Panc1 (cell line): ENCODE results near the gene ARTN. TPM values are rescaled to one million over a fixed set of nuclear protein-coding genes. Genes with fewer than 3 reads are reported as not detected.

Experiments used
- ATAC-seq: fragments of 200-7000 bp; cut with Tn5 transposase; 2 replicates; pipeline ENCODE4 v1.9.1; 2020; ENCODE audit warnings: mild to moderate bottlenecking, moderate library complexity
- BruUV-seq: library from RNA; stranded (reverse); fragments of 400-500 nt; replicated peaks from 2 replicates; lab custom pipeline; 2021; lab: Mats Ljungman, UMichigan
- CTCF ChIA-PET: fragments of 300-600 bp; sonication (Branson Sonifier 250); formaldehyde crosslinking; loops from one replicate; lab custom pipeline; 2022; ENCODE audit warnings: antibody characterized with exemption; lab: Charles Lee
- POLR2A ChIA-PET: fragments of 300-600 bp; sonication (Branson Sonifier 250); formaldehyde crosslinking; loops from one replicate; lab custom pipeline; 2022; ENCODE audit warnings: antibody characterized with exemption; lab: Charles Lee
- DNase-seq: peaks from one replicate; pipeline ENCODE4 v3.0.0-alpha.2; 2010; ENCODE audit warnings: low read depth, low spot score
- H3K27ac ChIP-seq: 2 replicates; pipeline ENCODE4 v1.5.1; 2011; ENCODE audit warnings: mild to moderate bottlenecking, low read length, inconsistent platforms
- H3K27me3 ChIP-seq: fragments of 200-500 bp; sonication (Bioruptor generic); 2 replicates; pipeline ENCODE4 v1.6.0; 2014; ENCODE audit warnings: low read length, inconsistent platforms; ENCODE audit not compliant: control insufficient read depth, insufficient read depth
- H3K36me3 ChIP-seq: fragments of 200-500 bp; sonication (Bioruptor generic); 2 replicates; pipeline ENCODE4 v1.5.1; 2014; ENCODE audit warnings: inconsistent platforms, mild to moderate bottlenecking, low read length, moderate library complexity; ENCODE audit not compliant: control insufficient read depth, insufficient read depth
- H3K4me1 ChIP-seq: 2 replicates; pipeline ENCODE4 v1.5.1; 2011; ENCODE audit warnings: inconsistent platforms, mild to moderate bottlenecking, low read length, moderate library complexity; ENCODE audit not compliant: control insufficient read depth, insufficient read depth
- H3K4me3 ChIP-seq, 2 experiments: 2 replicates each; pipeline ENCODE4 v1.5.1; 2011 to 2012; ENCODE audit warnings: low read depth in 2 of 2, low read length in 2 of 2, mild to moderate bottlenecking in 2 of 2, inconsistent platforms in 1 of 2, moderate library complexity in 1 of 2
- H3K9me3 ChIP-seq: fragments of 200-500 bp; sonication (Bioruptor generic); 2 replicates; pipeline ENCODE4 v1.5.1; 2014; ENCODE audit warnings: low read depth, mild to moderate bottlenecking, inconsistent platforms, low read length, moderate library complexity; ENCODE audit not compliant: control insufficient read depth, insufficient read depth
- POLR2AphosphoS5 ChIP-seq: IDR thresholded peaks from 2 replicates; pipeline ENCODE4 v1.6.1; 2012; ENCODE audit warnings: mild to moderate bottlenecking, low read depth, low read length, moderate library complexity
- REST ChIP-seq, 2 experiments: IDR thresholded peaks; 2 replicates each; pipeline ENCODE4 v1.6.1; 2011 to 2012; ENCODE audit warnings: low read depth in 2 of 2, control low read depth in 1 of 2, low read length in 1 of 2, mild to moderate bottlenecking in 1 of 2, moderate library complexity in 1 of 2; ENCODE audit not compliant: insufficient read depth in 1 of 2
- SIN3A ChIP-seq: IDR thresholded peaks from 2 replicates; pipeline ENCODE4 v1.6.1; 2012; ENCODE audit warnings: low read depth, mild to moderate bottlenecking, low read length, moderate library complexity, borderline replicate concordance; ENCODE audit not compliant: insufficient read depth
- TCF7L2 ChIP-seq: IDR thresholded peaks from 2 replicates; pipeline ENCODE4 v1.6.1; 2011; ENCODE audit warnings: mild to moderate bottlenecking, low read depth, low read length, inconsistent platforms
- in situ Hi-C: cut with HindIII; loops from 2 replicates; pipeline ENCODE4 v1.10.0; 2016; ENCODE audit warnings: low sequenced_read_pairs, low pct_unique_long_range_greater_than_20kb
- intact Hi-C: fragments of 100-400 bp; cut with micrococcal nuclease; formaldehyde crosslinking; loops from one replicate; pipeline ENCODE4 v1.10.0; 2022; ENCODE audit not compliant: unreplicated experiment
- total RNA-seq: library from RNA; stranded (reverse); gene quantifications from one replicate; pipeline ENCODE4 v1.2.1, GENCODE V29; 2021; ENCODE audit not compliant: unreplicated experiment
- TF ChIP-seq, protein P1 (sequence below): fragments of 450-650 bp; IDR thresholded peaks from 2 replicates; pipeline ENCODE4 v1.5.1; 2017; ENCODE audit warnings: mild to moderate bottlenecking

Gene ARTN
- total RNA-seq, 1 experiment from 2014 or later: 0.49 TPM

DNA sequence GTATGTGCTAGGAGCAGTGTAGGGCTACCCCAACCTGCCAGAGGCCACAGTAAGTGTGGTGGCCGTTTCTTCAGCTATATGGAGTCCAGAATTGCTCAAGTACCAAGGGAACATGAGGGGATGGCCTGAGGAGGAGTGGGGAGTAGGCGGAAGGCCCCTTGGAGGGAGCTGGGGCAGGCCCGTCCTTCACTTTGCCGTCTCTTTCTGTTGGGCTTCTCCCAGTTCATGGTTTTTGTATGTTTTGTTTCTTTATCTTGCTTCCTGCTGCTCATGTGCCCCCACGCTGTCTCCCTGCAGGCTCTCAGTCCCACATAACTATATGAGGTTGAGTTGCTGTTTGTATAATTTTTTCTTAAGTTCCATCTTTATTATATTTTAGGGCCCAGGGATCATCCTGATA, 30.3 kb downstream of the ARTN start:
- Histone ChIP-seq H3K4me3 (no peak overlapping the region), H3K9me3 (no peaks in the 10 kb centered on the region), H3K27ac (no peak overlapping the region), H3K36me3 (peaks cover 3% of the 10 kb centered on the region), H3K27me3 (no peaks in the 10 kb centered on the region), H3K4me1 (no peaks in the 10 kb centered on the region)
- POLR2A ChIA-PET: no interaction called here
- intact Hi-C loops: no loop called here
- in situ Hi-C loops: no loop called here
- BruUV-seq: no TSS peak
- no peak for ATAC-seq
- TF ChIP-seq POLR2AphosphoS5 (no peak), SIN3A (no peak), REST (IDR thresholded peaks at IDR 0.05; ENCODE audit: insufficient read depth in 1 of 2, low read depth in 2 of 2, low read length in 1 of 2) (no peak), TCF7L2 (no peak)
- TF ChIP-seq, protein P1, sequence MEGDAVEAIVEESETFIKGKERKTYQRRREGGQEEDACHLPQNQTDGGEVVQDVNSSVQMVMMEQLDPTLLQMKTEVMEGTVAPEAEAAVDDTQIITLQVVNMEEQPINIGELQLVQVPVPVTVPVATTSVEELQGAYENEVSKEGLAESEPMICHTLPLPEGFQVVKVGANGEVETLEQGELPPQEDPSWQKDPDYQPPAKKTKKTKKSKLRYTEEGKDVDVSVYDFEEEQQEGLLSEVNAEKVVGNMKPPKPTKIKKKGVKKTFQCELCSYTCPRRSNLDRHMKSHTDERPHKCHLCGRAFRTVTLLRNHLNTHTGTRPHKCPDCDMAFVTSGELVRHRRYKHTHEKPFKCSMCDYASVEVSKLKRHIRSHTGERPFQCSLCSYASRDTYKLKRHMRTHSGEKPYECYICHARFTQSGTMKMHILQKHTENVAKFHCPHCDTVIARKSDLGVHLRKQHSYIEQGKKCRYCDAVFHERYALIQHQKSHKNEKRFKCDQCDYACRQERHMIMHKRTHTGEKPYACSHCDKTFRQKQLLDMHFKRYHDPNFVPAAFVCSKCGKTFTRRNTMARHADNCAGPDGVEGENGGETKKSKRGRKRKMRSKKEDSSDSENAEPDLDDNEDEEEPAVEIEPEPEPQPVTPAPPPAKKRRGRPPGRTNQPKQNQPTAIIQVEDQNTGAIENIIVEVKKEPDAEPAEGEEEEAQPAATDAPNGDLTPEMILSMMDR: no peak
- CTCF ChIA-PET: no interaction called here
- DNase-seq: no peak

- POLR2A ChIA-PET: no interaction called here
- DNase-seq (no peak), ATAC-seq (no peak)
- Histone ChIP-seq H3K27ac (no peak overlapping the region), H3K9me3 (no peaks in the 10 kb centered on the region), H3K4me1 (no peaks in the 10 kb centered on the region), H3K36me3 (peaks cover 4% of the 10 kb centered on the region; the same call in 1 of the 2 replicates), H3K4me3 (no peak overlapping the region), H3K27me3 (no peaks in the 10 kb centered on the region)
- TF ChIP-seq, protein P1: no peak
- TF ChIP-seq POLR2AphosphoS5 (no peak), SIN3A (no peak), TCF7L2 (no peak), REST (IDR thresholded peaks at IDR 0.05; ENCODE audit: insufficient read depth in 1 of 2, low read depth in 2 of 2, low read length in 1 of 2) (no peak)
- CTCF ChIA-PET: no interaction called here
- no TSS peak for BruUV-seq
- intact Hi-C loops (no loop called here), in situ Hi-C loops (no loop called here)
Observed at GRCh38 chr1:43965316-43965715, 31.7 kb downstream of the ARTN start.
